BJ (cell line): ENCODE results near the gene ZNF184. TPM values are rescaled to one million over a fixed set of nuclear protein-coding genes. Genes with fewer than 3 reads are reported as not detected.

Experiments
- CTCF ChIA-PET: fragments of 350-600 bp; formaldehyde crosslinking; extraction: SDS; loops from one replicate; lab custom pipeline; 2021; ENCODE audit warnings: antibody characterized with exemption, inconsistent platforms; lab: Yijun Ruan, JAX
- POLR2A ChIA-PET: fragments of 300-600 bp; sonication (Branson Sonifier 250); formaldehyde crosslinking; extraction: SDS; loops from one replicate; lab custom pipeline; 2021; ENCODE audit warnings: antibody characterized with exemption; lab: Charles Lee
- DNase-seq: peaks from one replicate; pipeline ENCODE4 v3.0.0-alpha.2; 2011; ENCODE audit warnings: low read depth
- H3K27me3 ChIP-seq: 2 replicates; pipeline ENCODE4 v1.6.0; 2011; ENCODE audit warnings: low read length; ENCODE audit not compliant: control insufficient read depth, insufficient read depth
- H3K36me3 ChIP-seq: 2 replicates; pipeline ENCODE4 v1.5.1; 2011; ENCODE audit warnings: low read length; ENCODE audit not compliant: control insufficient read depth, insufficient read depth
- H3K4me3 ChIP-seq: 2 replicates; pipeline ENCODE4 v1.5.1; 2011; ENCODE audit warnings: low read depth, mild to moderate bottlenecking, control low read depth, low read length
- CTCF ChIP-seq: IDR thresholded peaks from 2 replicates; pipeline ENCODE4 v1.5.1; 2011; ENCODE audit warnings: low read depth, mild to moderate bottlenecking, control low read depth, inconsistent platforms, low read length, moderate library complexity; ENCODE audit not compliant: insufficient read depth
- polyA minus RNA-seq: library from RNA; depleted of rRNA, polyadenylated mRNA; stranded (reverse); fragments of >200 nt; gene quantifications from 2 replicates; pipeline ENCODE4 v1.2.3, GENCODE V29; 2011; rRNA and poly(A)+ RNA removed
- polyA plus RNA-seq: library from polyadenylated mRNA; depleted of rRNA; stranded (reverse); fragments of >200 nt; gene quantifications from 2 replicates; pipeline ENCODE4 v1.2.3, GENCODE V29; 2011; rRNA removed

The ZNF184 gene
- polyA plus RNA-seq (1.8 and 3.4 TPM in 2 replicates), polyA minus RNA-seq (2.3 and 2.9 TPM in 2 replicates)

DNA sequence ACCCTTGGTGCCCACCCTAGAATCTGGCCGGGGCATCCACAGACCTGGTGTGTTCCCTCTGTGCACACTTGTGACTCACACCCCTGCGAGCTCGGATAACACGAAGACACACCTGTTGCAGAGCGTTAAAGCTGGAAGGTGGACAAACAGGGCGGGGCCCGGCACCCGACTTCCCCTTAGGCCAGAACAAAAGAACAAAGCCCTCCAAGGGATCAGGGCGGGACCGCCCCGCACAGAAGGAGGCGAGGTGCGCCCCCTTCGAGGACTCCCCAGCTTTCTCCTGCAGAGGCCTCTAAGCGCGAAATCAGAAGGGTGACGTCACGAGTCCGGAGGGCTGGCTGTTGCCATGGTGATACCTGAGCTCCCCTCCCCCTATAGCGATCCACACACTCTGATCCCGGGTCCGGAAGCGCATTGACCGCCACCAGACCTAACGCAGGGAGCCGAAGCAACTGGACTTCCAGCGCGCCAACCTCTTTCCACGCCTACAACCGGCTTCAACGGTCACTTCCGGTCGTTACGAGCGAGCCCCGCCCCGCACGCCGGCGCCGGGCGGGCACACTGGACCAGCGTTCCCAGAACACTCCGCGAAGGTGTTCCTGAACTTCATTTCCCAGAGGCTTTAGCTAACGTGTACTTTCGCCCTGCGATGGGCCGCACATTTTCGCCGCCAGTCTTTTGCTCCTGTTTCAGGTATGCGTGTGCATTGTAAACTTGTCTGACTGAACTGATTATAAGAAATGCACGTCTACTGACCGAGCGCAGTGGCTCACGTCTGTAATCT is at the start of gene ZNF184:
TSS of gene ZNF184 (minus strand) at position 489 of the 784 bp plus-strand sequence. CDS start 811 bp downstream, outside the sequence.
- ChIA-PET POLR2A (interaction anchor here (0.6 kb wide), 2 partner anchors 1114 to 1366 kb away, joined by 3 read pairs; a partner anchor contains a TSS), CTCF (interaction anchor here (0.6 to 1.8 kb wide), 3 partner anchors 25 to 386 kb away, joined by 3 read pairs; no protein-coding TSS in a partner anchor)
- H3K4me3 ChIP-seq = peak within 1 kb of the TSS; percentile 66

GRCh38 chr6:27518881-27519795 is 46.2 kb upstream of the ZNF184 start:
- peak overlapping the region; percentile 53 for H3K4me3 ChIP-seq
- ChIA-PET POLR2A (interaction anchor here (0.6 to 0.9 kb wide), 4 partner anchors 173 to 348 kb away, joined by 3 to 6 read pairs (median 4); a partner anchor contains a TSS), CTCF (interaction anchor here (0.7 to 2.0 kb wide), 22 partner anchors 9 to 383 kb away, joined by 3 to 16 read pairs (median 4); no protein-coding TSS in a partner anchor)
- DNase-seq = peak; percentile 63
- no peaks in the 10 kb centered on the region for H3K36me3 ChIP-seq
- TF ChIP-seq CTCF = peak; percentile 77
- peaks cover 10% of the 10 kb centered on the region for H3K27me3 ChIP-seq

More for the DNA sequence above, at the start of gene ZNF184:
- DNase-seq = peak; percentile 86
- no peaks in the 10 kb centered on the region for H3K36me3 ChIP-seq
- H3K27me3 ChIP-seq = no peaks in the 10 kb centered on the region
- no peak; the same call in 1 of the 2 replicates for TF ChIP-seq CTCF

- no peaks in the 10 kb centered on the region for H3K36me3 ChIP-seq
- CTCF ChIA-PET = interaction anchor here (0.6 to 2.0 kb wide), 20 partner anchors 9 to 377 kb away, joined by 3 to 16 read pairs (median 4); no protein-coding TSS in a partner anchor
- H3K27me3 ChIP-seq = peaks cover 12% of the 10 kb centered on the region
- peak overlapping the region; percentile 53 for H3K4me3 ChIP-seq
- POLR2A ChIA-PET = interaction anchor here (0.6 to 0.9 kb wide), 4 partner anchors 27 to 349 kb away, joined by 3 to 4 read pairs (median 4); a partner anchor contains a TSS
- TF ChIP-seq CTCF = no peak
- no peak for DNase-seq
Observed at GRCh38 chr6:27517928-27518787, 45.3 kb upstream of the ZNF184 start.

DNA sequence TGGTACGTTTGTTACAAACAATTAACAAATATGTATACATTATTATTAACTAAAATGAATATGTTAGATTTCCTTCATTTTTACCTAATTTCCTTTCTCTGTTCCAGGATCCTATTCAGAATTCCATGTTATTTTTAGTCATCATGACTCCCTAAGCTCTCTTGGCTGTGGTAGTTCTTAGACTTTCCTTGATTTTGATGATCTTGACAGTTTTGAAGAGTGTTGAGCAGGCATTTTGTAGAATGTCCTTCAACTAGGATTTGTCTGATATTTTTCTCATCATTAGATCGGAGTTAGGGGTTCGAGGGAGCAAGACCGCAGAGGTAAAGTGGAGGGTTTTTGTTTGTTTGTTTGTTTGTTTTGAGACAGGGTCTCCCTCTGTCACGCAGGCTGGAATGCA is 44.3 kb upstream of the ZNF184 start:
- CTCF ChIA-PET = interaction anchor here (0.6 to 1.4 kb wide), 2 partner anchors 235 to 280 kb away, joined by 3 read pairs; no protein-coding TSS in a partner anchor
- H3K4me3 ChIP-seq = no peak overlapping the region
- peaks cover 14% of the 10 kb centered on the region for H3K27me3 ChIP-seq
- no peaks in the 10 kb centered on the region for H3K36me3 ChIP-seq
- DNase-seq = no peak
- POLR2A ChIA-PET = no interaction called here
- no peak for TF ChIP-seq CTCF
